Vagina (tissue), 2 donors: ENCODE data around the gene NACAD. TPM values are rescaled to one million over a fixed set of nuclear protein-coding genes. Genes with fewer than 3 reads are reported as not detected.

Source experiments
- DNase-seq, 2 donors: peaks; one replicate each; pipeline ENCODE4 v3.0.0-alpha.2; 2017; ENCODE audit errors: extremely low spot score in 2 of 2
- H3K27ac ChIP-seq: fragments of 200-600 bp; sonication (generic); one replicate; pipeline ENCODE4 v1.5.1; 2019
- H3K27me3 ChIP-seq: fragments of 200-600 bp; sonication (generic); one replicate; pipeline ENCODE4 v1.5.1; 2019
- H3K36me3 ChIP-seq, 2 donors: fragments of 200-600 bp; sonication (generic); one replicate each; pipeline ENCODE4 v1.5.1; 2017 to 2019
- H3K4me1 ChIP-seq: fragments of 200-600 bp; sonication (generic); one replicate; pipeline ENCODE4 v1.5.1; 2019
- H3K4me3 ChIP-seq, 2 donors: fragments of 200-600 bp; sonication (generic); 1 replicate in 1 of 2; 2 replicates in 1 of 2; pipeline ENCODE4 v1.5.1; 2016 to 2019
- H3K9me3 ChIP-seq: fragments of 200-600 bp; sonication (generic); one replicate; pipeline ENCODE4 v1.5.1; 2019
- CTCF ChIP-seq, 3 experiments: fragments of 450-650 bp in 2 of 3; fragments of 200-600 bp in 1 of 3; sonication (generic) in 1 of 3; IDR thresholded peaks; one replicate each; pipeline ENCODE4 v1.5.1; 2017 to 2019; ENCODE audit warnings: antibody characterized with exemption in 3 of 3, mild to moderate bottlenecking in 2 of 3, moderate library complexity in 2 of 3
- POLR2A ChIP-seq, 2 donors: fragments of 450-650 bp; IDR thresholded peaks; one replicate each; pipeline ENCODE4 v1.6.1; 2017; ENCODE audit warnings: antibody characterized with exemption in 2 of 2, mild to moderate bottlenecking in 2 of 2, moderate library complexity in 2 of 2
- POLR2AphosphoS5 ChIP-seq, 2 donors: sonication (generic); formaldehyde crosslinking; IDR thresholded peaks; one replicate each; pipeline ENCODE4 v1.9.0; 2017; ENCODE audit warnings: antibody characterized with exemption in 2 of 2, mild to moderate bottlenecking in 2 of 2, low read depth in 1 of 2; ENCODE audit not compliant: insufficient read depth in 1 of 2
- intact Hi-C: fragments of 100-400 bp; cut with DNase I; formaldehyde crosslinking; loops from one replicate; pipeline ENCODE4 v1.15.1; 2023
- total RNA-seq: library from RNA; depleted of rRNA; stranded (reverse); fragments of >200 nt; gene quantifications from one replicate; pipeline ENCODE4 v1.2.3, GENCODE V29; 2016

NACAD gene
- total RNA-seq, 1 donor from 2014 or later, result 9.6 TPM

- no peak for DNase-seq
- Histone ChIP-seq H3K9me3 (no peaks in the 10 kb centered on the region), H3K4me3 (no peak overlapping the region), H3K27me3 (no peaks in the 10 kb centered on the region), H3K4me1 (no peaks in the 10 kb centered on the region), H3K36me3 (peaks cover 0 to 60% of the 10 kb centered on the region in 2 donors), H3K27ac (no peak overlapping the region)
- intact Hi-C loops, result no loop called here
- TF ChIP-seq CTCF (IDR thresholded peaks at IDR 0.05) (no peak), POLR2A (IDR thresholded peaks at IDR 0.05) (no peak), POLR2AphosphoS5 (IDR thresholded peaks at IDR 0.05; ENCODE audit: insufficient read depth in 1 of 2, low read depth in 1 of 2) (no peak)
These were observed 18.5 kb downstream of the NACAD start for GRCh38 chr7:45070254-45070642.

GRCh38 chr7:45069444-45070253 is 19.1 kb downstream of the NACAD start:
- TF ChIP-seq CTCF (IDR thresholded peaks at IDR 0.05) (no peak), POLR2AphosphoS5 (IDR thresholded peaks at IDR 0.05; ENCODE audit: insufficient read depth in 1 of 2, low read depth in 1 of 2) (no peak), POLR2A (IDR thresholded peaks at IDR 0.05) (no peak)
- no peak overlapping the region for H3K27ac ChIP-seq
- intact Hi-C loops, result no loop called here
- DNase-seq, result no peak
- peaks cover 0 to 56% of the 10 kb centered on the region in 2 donors for H3K36me3 ChIP-seq
- no peaks in the 10 kb centered on the region for H3K27me3 ChIP-seq
- no peaks in the 10 kb centered on the region for H3K9me3 ChIP-seq
- no peak overlapping the region for H3K4me3 ChIP-seq
- H3K4me1 ChIP-seq, result no peaks in the 10 kb centered on the region

- intact Hi-C loops, result no loop called here
- no peak for DNase-seq
These were observed 20.3 kb downstream of the NACAD start for GRCh38 chr7:45068236-45069023.

GRCh38 chr7:45067582-45067981 is 21.2 kb downstream of the NACAD start:
- H3K4me3 ChIP-seq, result no peak overlapping the region
- no peak for DNase-seq
- H3K9me3 ChIP-seq, result no peaks in the 10 kb centered on the region
- no peaks in the 10 kb centered on the region for H3K27me3 ChIP-seq
- H3K27ac ChIP-seq, result no peak overlapping the region
- H3K36me3 ChIP-seq, result peaks cover 0 to 46% of the 10 kb centered on the region in 2 donors
- H3K4me1 ChIP-seq, result no peaks in the 10 kb centered on the region
- intact Hi-C loops, result no loop called here
- TF ChIP-seq POLR2A (IDR thresholded peaks at IDR 0.05), result no peak
- TF ChIP-seq CTCF (IDR thresholded peaks at IDR 0.05), result no peak
- no peak for TF ChIP-seq POLR2AphosphoS5 (IDR thresholded peaks at IDR 0.05; ENCODE audit: insufficient read depth in 1 of 2, low read depth in 1 of 2)

More at GRCh38 chr7:45068236-45069023, 20.3 kb downstream of the NACAD start:
- Histone ChIP-seq H3K9me3 (no peaks in the 10 kb centered on the region), H3K4me3 (no peak overlapping the region), H3K4me1 (no peaks in the 10 kb centered on the region), H3K27me3 (no peaks in the 10 kb centered on the region), H3K36me3 (peaks cover 0 to 55% of the 10 kb centered on the region in 2 donors), H3K27ac (no peak overlapping the region)
- TF ChIP-seq CTCF (IDR thresholded peaks at IDR 0.05), result no peak
- no peak for TF ChIP-seq POLR2AphosphoS5 (IDR thresholded peaks at IDR 0.05; ENCODE audit: insufficient read depth in 1 of 2, low read depth in 1 of 2)
- no peak for TF ChIP-seq POLR2A (IDR thresholded peaks at IDR 0.05)
